ENCODE measurements around the gene ABHD14A. TPM values are rescaled to one million over a fixed set of nuclear protein-coding genes. Genes with fewer than 3 reads are reported as not detected.

The ABHD14A gene

GRCh38 chr3:52029053-52029452 is 54.2 kb downstream of the ABHD14A start:
- no peak overlapping the region for H3K4ac ChIP-seq (ENCODE audit: low read depth in 1 of 2, low read length in 2 of 2)
- H3K9ac ChIP-seq (ENCODE audit: low read length) = no peak overlapping the region
- 76% methylated on average over 9 of the region's 9 CpGs for WGBS

GRCh38 chr3:52029535-52029934 is 54.7 kb downstream of the ABHD14A start:
- H3K79me1 ChIP-seq (replicated peaks; ENCODE audit: low read length, poor library complexity, severe bottlenecking) = no peaks in the 10 kb centered on the region
- no peak overlapping the region for H3K18ac ChIP-seq (ENCODE audit: low read depth in 1 of 2, low read length in 2 of 2)
- H2BK12ac ChIP-seq (ENCODE audit: low read length in 2 of 2) = no peak overlapping the region
- H4K8ac ChIP-seq (ENCODE audit: low read length) = no peak overlapping the region
- no peak overlapping the region for H2BK15ac ChIP-seq (ENCODE audit: low read depth, poor library complexity, severe bottlenecking)
- no peak overlapping the region for H3K27ac ChIP-seq (ENCODE audit: low read length, poor library complexity, severe bottlenecking)
- no peak overlapping the region for H3K4ac ChIP-seq (ENCODE audit: low read depth in 1 of 2, low read length in 2 of 2)
- no peak overlapping the region for H2AK5ac ChIP-seq (ENCODE audit: low read length, severe bottlenecking)
- no peaks in the 10 kb centered on the region for H3K36me3 ChIP-seq (ENCODE audit: control insufficient read depth in 1 of 2, insufficient read depth in 2 of 2, low read depth in 1 of 2, low read length in 2 of 2)
- no peak overlapping the region for H2BK120ac ChIP-seq (ENCODE audit: low read depth, low read length)
- H2BK5ac ChIP-seq (ENCODE audit: low read depth, low read length, poor library complexity, severe bottlenecking) = no peak overlapping the region
- H3K9ac ChIP-seq (ENCODE audit: low read length) = no peak overlapping the region
- no peak for DNase-seq
- H3K23ac ChIP-seq (ENCODE audit: low read length in 2 of 2) = no peak overlapping the region
- peaks cover 3% of the 10 kb centered on the region for H3K4me1 ChIP-seq (ENCODE audit: control insufficient read depth, insufficient read depth, low read depth, low read length)
- peaks cover 0 to 3% of the 10 kb centered on the region in 2 experiments for H3K27me3 ChIP-seq (ENCODE audit: control insufficient read depth in 1 of 2, insufficient read depth in 1 of 2, low read length in 2 of 2)
- 92% methylated on average over 10 of the region's 10 CpGs for WGBS
- H3K9me3 ChIP-seq (ENCODE audit: control insufficient read depth, low read length) = peaks cover 4% of the 10 kb centered on the region
- no peak overlapping the region for H4K91ac ChIP-seq (ENCODE audit: low read length)
- H3K14ac ChIP-seq (ENCODE audit: low read length in 2 of 2) = no peak overlapping the region
- H2AFZ ChIP-seq (ENCODE audit: low read depth, low read length) = no peak overlapping the region
- no peak overlapping the region for H3K4me2 ChIP-seq (ENCODE audit: low read length, poor library complexity, severe bottlenecking)
- H3K4me3 ChIP-seq (ENCODE audit: insufficient read depth in 1 of 2, low read depth in 1 of 2, low read length in 2 of 2) = no peak overlapping the region

More at GRCh38 chr3:52029053-52029452, 54.2 kb downstream of the ABHD14A start:
- H3K18ac ChIP-seq (ENCODE audit: low read depth in 1 of 2, low read length in 2 of 2) = no peak overlapping the region
- H3K27me3 ChIP-seq (ENCODE audit: control insufficient read depth in 1 of 2, insufficient read depth in 1 of 2, low read length in 2 of 2) = peaks cover 0 to 3% of the 10 kb centered on the region in 2 experiments
- no peak overlapping the region for H2BK5ac ChIP-seq (ENCODE audit: low read depth, low read length, poor library complexity, severe bottlenecking)
- DNase-seq = no peak
- H3K4me1 ChIP-seq (ENCODE audit: control insufficient read depth, insufficient read depth, low read depth, low read length) = peaks cover 3% of the 10 kb centered on the region
- H4K8ac ChIP-seq (ENCODE audit: low read length) = no peak overlapping the region
- no peak overlapping the region for H2BK120ac ChIP-seq (ENCODE audit: low read depth, low read length)
- no peak overlapping the region for H3K27ac ChIP-seq (ENCODE audit: low read length, poor library complexity, severe bottlenecking)
- no peak overlapping the region for H2BK15ac ChIP-seq (ENCODE audit: low read depth, poor library complexity, severe bottlenecking)
- H4K91ac ChIP-seq (ENCODE audit: low read length) = no peak overlapping the region
- no peak overlapping the region for H2AK5ac ChIP-seq (ENCODE audit: low read length, severe bottlenecking)
- no peak overlapping the region for H3K23ac ChIP-seq (ENCODE audit: low read length in 2 of 2)
- H2AFZ ChIP-seq (ENCODE audit: low read depth, low read length) = no peak overlapping the region
- H3K14ac ChIP-seq (ENCODE audit: low read length in 2 of 2) = peak overlapping the region in 1 of 2 experiments; percentile 69
- H2BK12ac ChIP-seq (ENCODE audit: low read length in 2 of 2) = no peak overlapping the region
- H3K79me1 ChIP-seq (replicated peaks; ENCODE audit: low read length, poor library complexity, severe bottlenecking) = no peaks in the 10 kb centered on the region
- peaks cover 4% of the 10 kb centered on the region for H3K9me3 ChIP-seq (ENCODE audit: control insufficient read depth, low read length)
- no peaks in the 10 kb centered on the region for H3K36me3 ChIP-seq (ENCODE audit: control insufficient read depth in 1 of 2, insufficient read depth in 2 of 2, low read depth in 1 of 2, low read length in 2 of 2)
- no peak overlapping the region for H3K4me3 ChIP-seq (ENCODE audit: insufficient read depth in 1 of 2, low read depth in 1 of 2, low read length in 2 of 2)
- H3K4me2 ChIP-seq (ENCODE audit: low read length, poor library complexity, severe bottlenecking) = no peak overlapping the region

Small RNA genes within 50 kb of the gene (small RNA-seq; reads per million reads assigned to genes)
- gene AC115284.1 (ENCODE audit: low read depth) = not detected

Data from mesenchymal stem cell (in vitro differentiated cells and primary cell).